Ishikawa (cell line): ENCODE results near the gene TUBGCP6.

Experiments used
- CEBPB ChIP-seq: IDR thresholded peaks from 2 replicates; pipeline ENCODE4 v1.6.1; 2012
- CREB1 ChIP-seq: IDR thresholded peaks from 2 replicates; pipeline ENCODE4 v1.6.1; 2012; ENCODE audit warnings: low read depth
- EGR1 ChIP-seq: IDR thresholded peaks from 2 replicates; pipeline ENCODE4 v1.6.1; 2012
- EP300 ChIP-seq: IDR thresholded peaks from 2 replicates; pipeline ENCODE4 v1.6.1; 2012; ENCODE audit warnings: borderline replicate concordance
- FOXM1 ChIP-seq: IDR thresholded peaks from 2 replicates; pipeline ENCODE4 v1.6.1; 2012; ENCODE audit warnings: low read depth, borderline replicate concordance
- NFIC ChIP-seq: IDR thresholded peaks from 2 replicates; pipeline ENCODE4 v1.6.1; 2012
- RAD21 ChIP-seq: IDR thresholded peaks from 2 replicates; pipeline ENCODE4 v1.6.1; 2012; ENCODE audit warnings: low read depth
- REST ChIP-seq: IDR thresholded peaks from 2 replicates; pipeline ENCODE4 v1.6.1; 2012; ENCODE audit warnings: low read depth, mild to moderate bottlenecking
- TAF1 ChIP-seq: IDR thresholded peaks from 2 replicates; pipeline ENCODE4 v1.6.1; 2012; ENCODE audit warnings: low read depth, mild to moderate bottlenecking
- TCF12 ChIP-seq: IDR thresholded peaks from 2 replicates; pipeline ENCODE4 v1.6.1; 2012; ENCODE audit warnings: low read depth
- TEAD4 ChIP-seq: IDR thresholded peaks from 2 replicates; pipeline ENCODE4 v1.6.1; 2012
- YY1 ChIP-seq: IDR thresholded peaks from 2 replicates; pipeline ENCODE4 v1.6.1; 2012; ENCODE audit warnings: low read depth
- ZBTB7A ChIP-seq: IDR thresholded peaks from 2 replicates; pipeline ENCODE4 v1.6.1; 2012; ENCODE audit warnings: low read depth
- TF ChIP-seq, protein P1 (sequence below): IDR thresholded peaks from 2 replicates; pipeline ENCODE4 v1.6.1; 2012
- TF ChIP-seq, protein P2 (sequence below): IDR thresholded peaks from 2 replicates; pipeline ENCODE4 v1.6.1; 2012

Gene TUBGCP6

GRCh38 chr22:50175921-50176849 is 68.6 kb downstream of the TUBGCP6 start:
- TF ChIP-seq TCF12 = no peak
- TF ChIP-seq YY1 = no peak
- no peak for TF ChIP-seq FOXM1
- TF ChIP-seq, protein P1, sequence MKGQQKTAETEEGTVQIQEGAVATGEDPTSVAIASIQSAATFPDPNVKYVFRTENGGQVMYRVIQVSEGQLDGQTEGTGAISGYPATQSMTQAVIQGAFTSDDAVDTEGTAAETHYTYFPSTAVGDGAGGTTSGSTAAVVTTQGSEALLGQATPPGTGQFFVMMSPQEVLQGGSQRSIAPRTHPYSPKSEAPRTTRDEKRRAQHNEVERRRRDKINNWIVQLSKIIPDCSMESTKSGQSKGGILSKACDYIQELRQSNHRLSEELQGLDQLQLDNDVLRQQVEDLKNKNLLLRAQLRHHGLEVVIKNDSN = no peak
- TF ChIP-seq CEBPB = no peak
- TF ChIP-seq NFIC = no peak
- TF ChIP-seq RAD21 = no peak

GRCh38 chr22:50175191-50175461 is 69.7 kb downstream of the TUBGCP6 start:
- TF ChIP-seq, protein P2, sequence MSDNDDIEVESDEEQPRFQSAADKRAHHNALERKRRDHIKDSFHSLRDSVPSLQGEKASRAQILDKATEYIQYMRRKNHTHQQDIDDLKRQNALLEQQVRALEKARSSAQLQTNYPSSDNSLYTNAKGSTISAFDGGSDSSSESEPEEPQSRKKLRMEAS = no peak
- TF ChIP-seq ZBTB7A = no peak
- no peak for TF ChIP-seq TAF1
- TF ChIP-seq EP300 = no peak
- no peak for TF ChIP-seq RAD21
- TF ChIP-seq NFIC = no peak
- no peak for TF ChIP-seq TCF12
- TF ChIP-seq FOXM1 = no peak
- TF ChIP-seq TEAD4 = no peak
- no peak for TF ChIP-seq EGR1
- no peak for TF ChIP-seq CREB1
- TF ChIP-seq, protein P1 = no peak
- no peak for TF ChIP-seq REST
- no peak for TF ChIP-seq CEBPB
- TF ChIP-seq YY1 = no peak

GRCh38 chr22:50174382-50175190 is 70.2 kb downstream of the TUBGCP6 start:
- TF ChIP-seq CEBPB = no peak
- TF ChIP-seq EP300 = no peak
- TF ChIP-seq TEAD4 = no peak
- no peak for TF ChIP-seq YY1
- TF ChIP-seq EGR1 = no peak

DNA sequence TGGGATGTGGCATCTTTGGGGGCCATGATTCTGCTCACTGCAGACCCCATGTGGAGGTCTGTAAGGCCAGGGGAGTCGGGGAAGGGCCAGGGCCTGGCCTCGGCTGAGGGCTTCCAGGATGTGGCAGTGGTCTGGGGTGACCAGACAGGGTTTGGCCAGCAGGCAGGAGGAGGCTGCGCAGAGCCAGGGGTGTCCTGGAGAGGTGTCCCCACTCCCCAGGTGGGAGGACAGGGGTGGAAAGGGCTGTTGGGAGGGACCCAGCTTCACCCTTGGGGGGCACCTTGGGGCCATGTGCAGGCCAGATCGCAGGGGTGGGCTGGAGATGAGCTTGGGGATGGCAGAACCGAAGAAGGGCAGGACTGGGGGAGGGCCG is 70.9 kb downstream of the TUBGCP6 start:
- TF ChIP-seq EGR1 (no peak), CEBPB (no peak), EP300 (no peak), TEAD4 (no peak), ZBTB7A (no peak)
- TF ChIP-seq, protein P2 = no peak
- TF ChIP-seq, protein P1 = no peak

DNA sequence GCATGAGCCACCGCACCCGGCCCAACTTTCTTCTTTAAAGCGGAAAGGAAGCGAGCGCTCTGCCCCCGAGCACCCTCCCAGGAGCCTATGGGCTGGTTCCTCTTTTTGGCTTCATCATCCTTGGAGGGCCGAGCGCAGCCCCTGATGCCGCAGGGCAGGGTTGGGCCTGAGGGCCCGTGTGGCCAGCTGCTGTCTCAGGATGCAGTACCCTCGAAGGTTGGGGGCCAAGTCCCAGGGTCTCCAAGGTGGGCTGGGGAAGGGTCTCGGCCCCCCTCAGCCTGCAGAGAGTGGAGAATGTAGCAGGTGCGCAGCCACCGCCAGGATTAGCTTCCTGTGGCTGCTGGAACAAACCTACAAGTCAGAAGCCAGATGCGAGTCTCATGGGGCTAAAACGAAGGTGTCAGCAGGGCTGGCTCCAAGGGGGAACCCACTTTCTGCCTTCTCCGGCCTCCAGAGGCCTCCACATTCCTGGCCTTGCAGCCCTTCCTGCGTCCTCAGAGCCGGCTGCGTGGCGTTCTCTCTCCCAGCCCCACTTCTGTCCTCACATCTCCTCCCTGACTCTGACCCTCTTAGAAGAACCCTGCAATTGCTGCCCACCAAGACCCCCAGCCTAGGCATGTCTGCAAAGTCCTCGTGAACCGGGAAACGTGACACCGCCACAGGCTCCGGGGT is 71.4 kb downstream of the TUBGCP6 start:
- TF ChIP-seq TCF12 = no peak
- no peak for TF ChIP-seq EP300

- TF ChIP-seq NFIC (no peak), TCF12 (no peak), ZBTB7A (no peak), EGR1 (no peak), CREB1 (no peak), TEAD4 (no peak), YY1 (no peak), REST (no peak)
- TF ChIP-seq, protein P2 = no peak
- TF ChIP-seq, protein P1 = no peak
These were observed 72.8 kb downstream of the TUBGCP6 start for GRCh38 chr22:50171965-50172421.
